Stimulated activated CD4-positive, alpha-beta T cell treated with anti-CD3 and anti-CD28 coated beads, TNF-alpha, amount 100 ng/mL, for 24 hours (primary cell): ENCODE results near the gene INO80B.
"Not testable (repeated sequence)": the region's sequence is repeated elsewhere in the genome, so short reads cannot be mapped to it uniquely, and the experiment has no call there.

Source experiments
- DNase-seq, 3 experiments: peaks; one replicate each; pipeline ENCODE4 v3.0.0-alpha.2; 2020; ENCODE audit warnings: low read depth in 3 of 3

INO80B gene

DNA sequence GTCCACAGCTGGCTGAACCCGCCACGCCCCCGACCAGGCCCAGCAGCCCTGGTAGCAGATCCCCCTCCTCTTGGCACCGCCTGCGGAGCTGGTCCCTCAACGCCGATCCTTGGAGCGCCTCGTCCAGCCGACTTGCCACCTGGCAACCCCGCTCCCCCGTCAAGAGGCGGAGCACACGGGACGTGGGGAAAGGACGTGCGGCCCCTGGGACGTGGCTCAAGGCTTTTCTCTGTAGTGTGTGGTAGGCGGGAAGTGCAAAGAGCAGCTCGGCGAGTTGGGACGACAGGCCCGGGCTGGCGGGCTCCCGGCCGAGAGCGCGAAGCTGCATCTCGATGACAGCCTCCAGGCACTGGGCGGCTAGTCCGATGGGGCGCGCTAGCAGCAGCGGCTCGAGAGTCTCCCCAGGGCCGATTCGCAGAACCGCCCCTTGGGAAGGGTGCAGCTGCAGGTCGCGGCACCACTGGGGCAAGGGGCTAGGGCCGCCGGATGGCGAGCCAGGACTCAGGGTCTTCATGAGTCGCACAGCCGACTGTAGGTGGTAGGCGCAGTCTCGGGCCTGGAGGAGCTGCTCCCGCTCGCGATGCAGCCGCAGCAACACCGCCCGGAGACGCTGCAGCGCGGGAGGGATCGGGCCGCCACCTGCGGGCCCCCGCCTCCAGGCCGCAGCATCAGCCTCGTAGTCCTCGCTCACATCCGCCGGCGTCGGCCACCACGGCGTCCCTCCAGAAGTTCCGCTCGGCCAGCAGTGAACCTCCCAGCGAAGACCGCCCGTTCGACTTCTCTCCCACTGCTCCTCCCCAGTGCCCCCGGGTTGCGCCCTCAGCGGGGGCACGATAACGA is 27.3 kb downstream of the INO80B start:
- DNase-seq = peak in 1 of 3 experiments; percentile 56

DNA sequence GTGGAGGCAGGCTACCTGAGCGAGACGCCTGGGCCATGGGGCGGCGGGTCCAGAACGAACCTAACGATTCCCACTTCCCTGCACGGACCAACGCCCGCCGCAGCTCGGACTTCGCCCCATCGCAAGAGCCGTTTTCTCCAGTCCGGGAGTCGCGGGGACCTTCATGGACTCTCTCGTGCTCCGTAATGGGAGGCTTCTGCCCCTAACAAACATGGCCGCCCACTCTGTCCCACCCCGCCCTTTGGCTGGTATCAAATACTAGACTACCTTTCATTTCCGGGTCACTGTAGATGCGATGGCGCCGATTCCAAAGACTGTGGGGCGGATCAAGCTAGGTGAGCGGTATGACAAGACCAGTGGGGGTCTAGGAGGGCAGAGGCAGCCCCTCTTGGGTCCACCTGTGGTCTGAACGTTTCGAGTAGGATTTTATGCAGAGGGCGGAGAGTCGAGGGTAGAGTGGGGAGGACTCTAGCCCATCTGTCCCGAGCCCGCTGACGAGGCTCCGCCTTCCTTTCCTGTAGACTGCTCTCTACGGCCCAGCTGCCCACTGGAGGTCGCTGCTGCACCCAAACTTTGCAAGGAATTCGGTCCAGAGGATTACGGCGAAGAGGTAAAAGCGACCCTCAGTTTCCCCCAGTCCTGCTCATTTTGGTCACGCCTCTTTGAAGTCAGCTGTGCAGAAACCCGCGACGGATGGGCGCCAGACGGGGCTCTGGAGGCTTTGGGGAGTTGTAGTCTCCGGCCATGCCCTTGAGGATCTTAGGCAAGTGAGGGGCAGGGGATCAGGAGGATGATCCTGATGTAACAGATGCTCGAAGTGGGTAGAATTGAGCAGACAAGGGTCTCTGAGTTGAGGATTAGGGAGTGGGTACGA is 28.2 kb downstream of the INO80B start, which contains the start of the genes CCDC142 and TTC31:
Gene CCDC142, minus strand, starts transcription at position 198 of the 874 bp plus-strand sequence. Its CDS starts 161 bp downstream, at position 37.
Gene TTC31, plus strand, starts transcription at position 281 of the 874 bp plus-strand sequence. Its CDS starts 15 bp downstream, at position 296.
- peak; percentile 85 to 93 (median 93) for DNase-seq

DNA sequence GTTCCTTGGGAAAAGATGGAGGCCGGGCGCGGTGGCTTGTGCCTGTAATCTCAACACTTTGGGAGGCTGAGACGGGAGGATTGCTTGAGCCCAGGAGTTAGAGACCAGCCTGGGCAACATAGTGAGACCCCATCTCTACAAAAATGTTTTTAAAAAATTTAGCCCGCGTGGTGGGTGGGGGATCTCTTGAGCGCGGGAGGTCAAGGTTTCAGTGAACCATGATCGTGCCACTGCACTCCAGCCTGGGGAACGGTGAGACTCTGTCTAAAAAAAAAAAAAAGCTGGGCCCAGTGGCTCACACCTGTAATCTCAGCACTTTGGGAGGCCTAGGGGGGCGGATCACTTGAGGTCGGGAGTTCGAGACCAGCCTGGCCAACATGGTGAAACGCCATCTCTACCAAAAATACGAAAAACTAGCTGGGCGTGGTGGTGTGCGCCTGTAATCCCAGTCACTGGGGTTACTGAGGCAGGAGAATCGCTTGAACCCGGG is 28.8 kb downstream of the INO80B start:
- not testable (repeated sequence) for DNase-seq

DNA sequence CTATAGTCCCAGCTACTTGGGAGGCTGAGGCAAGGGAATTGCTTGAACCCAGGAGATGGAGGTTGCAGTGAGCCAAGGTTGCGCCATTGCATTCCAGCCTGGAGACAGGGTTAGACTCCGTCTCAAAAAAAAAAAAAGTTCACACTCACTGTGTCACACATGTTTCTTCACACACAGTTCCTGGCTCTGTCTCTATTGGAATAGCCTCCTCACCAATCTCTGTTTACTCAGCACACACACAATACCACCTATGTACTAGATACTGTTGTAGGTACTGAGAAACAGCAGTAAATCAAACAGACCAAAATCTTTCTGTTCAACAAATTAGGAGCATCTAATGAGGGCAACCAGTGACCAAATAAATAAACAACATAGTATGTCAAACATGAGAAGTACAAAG is 31.3 kb downstream of the INO80B start:
- DNase-seq = no peak

DNA sequence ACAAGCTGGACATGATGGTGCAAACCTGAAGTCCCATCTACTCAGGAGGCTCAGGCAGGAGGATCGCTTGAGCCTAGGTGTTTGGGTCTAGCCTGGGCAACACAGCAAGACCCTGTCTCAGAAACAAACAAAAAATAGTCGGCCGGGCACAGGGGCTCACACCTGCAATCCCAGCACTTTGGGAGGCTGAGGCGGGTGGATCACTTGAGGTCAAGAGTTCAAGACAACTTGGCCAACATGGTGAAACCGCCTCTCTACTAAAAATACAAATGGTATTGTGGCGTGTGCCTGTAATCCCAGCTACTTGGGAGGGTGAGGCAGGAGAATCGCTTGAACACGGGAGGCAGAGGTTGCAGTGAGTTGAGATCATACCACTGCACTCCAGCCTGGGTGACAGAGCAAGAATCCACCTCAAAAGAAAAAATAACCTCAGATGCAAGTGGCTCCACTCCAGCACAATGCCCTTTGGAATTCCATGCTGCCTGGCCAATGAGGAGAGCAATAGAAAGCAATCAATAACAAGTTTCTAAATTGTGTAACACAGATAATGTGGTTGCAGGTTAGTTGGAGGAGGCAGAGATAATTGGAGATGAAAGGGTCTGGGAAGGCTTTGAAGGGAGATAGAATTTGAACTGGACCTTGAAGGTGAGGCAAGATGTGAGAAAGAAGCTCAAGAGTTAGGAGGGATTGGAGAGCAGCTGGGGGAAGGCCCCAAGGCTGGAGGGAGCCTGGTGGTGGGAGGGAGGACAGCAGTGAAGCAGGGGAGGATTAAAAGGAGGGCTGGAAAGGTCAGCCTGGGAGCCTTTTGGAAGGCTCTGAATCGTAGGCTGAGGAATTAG is 34.0 kb downstream of the INO80B start:
- no peak for DNase-seq

DNA sequence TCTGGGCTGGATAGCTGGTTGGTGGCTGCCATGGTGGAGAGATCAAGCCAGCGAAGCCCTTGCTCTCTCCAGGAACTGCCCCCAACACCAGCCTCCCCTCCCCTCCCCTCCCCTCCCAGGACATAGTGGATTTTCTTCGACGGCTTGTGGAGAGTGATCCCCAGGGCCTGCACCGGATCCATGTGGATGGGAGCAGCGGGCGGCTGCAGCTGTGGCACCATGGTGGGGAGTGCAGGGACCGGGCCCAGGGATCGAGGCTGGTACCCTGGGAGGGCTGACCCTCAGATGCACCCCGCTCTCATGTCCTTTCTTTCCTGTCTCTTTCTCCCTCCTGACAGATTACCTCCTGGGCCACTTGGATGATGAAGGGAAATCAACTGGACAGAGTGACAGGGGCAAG is 35.0 kb downstream of the INO80B start:
- DNase-seq = no peak

DNA sequence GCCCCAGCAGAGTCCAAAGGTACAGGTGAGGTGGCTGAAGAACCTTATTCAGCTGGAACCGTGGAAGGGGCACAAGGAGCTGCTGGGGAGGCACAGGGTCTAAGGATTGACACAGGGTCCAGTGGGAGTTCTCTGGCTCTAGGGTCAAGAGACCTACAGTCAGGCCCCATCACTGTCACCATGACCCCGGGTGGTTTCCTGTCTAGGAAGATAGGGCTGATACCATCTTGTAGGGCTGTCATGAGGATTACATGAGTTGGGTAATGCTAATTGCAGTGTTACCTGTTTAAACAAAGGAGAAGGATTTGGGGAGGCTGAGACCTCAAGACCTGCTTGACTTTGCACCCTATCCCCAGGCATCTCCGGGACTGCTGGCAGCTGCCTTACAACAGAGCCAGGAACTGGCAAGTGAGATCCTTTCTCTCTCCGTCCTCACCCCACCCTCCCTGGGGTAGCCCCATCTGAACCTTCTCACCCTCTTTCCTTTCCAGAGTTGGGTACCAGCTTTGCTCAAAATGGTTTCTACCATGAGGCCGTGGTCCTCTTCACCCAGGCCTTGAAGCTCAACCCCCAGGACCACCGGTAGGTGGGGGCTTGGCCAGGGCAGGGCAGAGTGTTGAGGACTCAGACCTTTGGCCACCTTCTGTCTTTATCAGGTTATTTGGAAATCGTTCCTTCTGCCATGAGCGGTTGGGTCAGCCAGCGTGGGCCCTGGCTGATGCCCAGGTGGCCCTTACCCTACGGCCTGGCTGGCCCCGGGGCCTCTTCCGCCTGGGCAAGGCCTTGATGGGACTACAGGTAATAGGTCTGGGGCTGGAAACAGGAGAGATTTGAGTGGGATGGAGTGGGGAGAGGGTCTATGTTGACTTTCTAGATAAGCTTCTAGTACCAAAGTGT is 37.0 kb downstream of the INO80B start:
- no peak for DNase-seq

DNA sequence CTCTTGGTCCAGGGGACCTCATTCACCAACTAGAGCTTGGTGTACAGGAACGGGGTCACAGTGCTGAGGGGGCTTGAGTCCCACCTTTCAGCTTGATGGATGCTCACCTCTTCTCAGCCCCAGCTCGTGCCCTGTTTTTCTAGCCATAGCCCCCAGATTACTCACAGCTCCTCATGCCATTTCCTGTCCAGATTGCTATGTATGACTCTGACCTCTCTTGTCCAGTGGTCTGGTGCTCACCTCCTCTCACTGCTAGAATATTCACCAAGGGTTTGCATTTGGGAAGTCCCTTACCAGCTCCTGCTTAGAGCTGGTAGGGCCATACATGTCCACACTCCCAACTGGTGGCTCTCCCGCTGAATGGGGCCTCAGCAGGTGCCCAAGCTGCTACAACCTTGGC is 38.7 kb downstream of the INO80B start:
- DNase-seq = no peak

DNA sequence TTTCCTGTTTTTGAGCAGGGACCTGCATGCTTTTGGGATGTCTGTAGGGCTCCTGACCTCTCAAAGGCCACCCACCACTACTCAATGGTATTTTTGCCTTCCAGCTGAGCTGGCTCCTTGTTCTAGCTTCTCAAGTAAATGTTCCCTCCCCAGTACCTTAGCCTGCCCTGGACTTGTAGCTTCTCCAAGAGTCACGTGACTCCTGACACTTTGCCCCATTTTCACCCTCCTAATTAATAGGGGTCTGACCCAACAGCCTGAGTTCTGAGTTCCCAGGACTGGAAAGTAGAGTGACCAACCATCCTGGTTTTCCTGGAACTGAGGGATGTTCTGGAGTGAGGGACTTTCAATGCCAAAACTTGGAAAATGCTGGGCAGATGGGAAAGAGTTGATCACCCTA is 40.6 kb downstream of the INO80B start:
- DNase-seq = no peak

DNA sequence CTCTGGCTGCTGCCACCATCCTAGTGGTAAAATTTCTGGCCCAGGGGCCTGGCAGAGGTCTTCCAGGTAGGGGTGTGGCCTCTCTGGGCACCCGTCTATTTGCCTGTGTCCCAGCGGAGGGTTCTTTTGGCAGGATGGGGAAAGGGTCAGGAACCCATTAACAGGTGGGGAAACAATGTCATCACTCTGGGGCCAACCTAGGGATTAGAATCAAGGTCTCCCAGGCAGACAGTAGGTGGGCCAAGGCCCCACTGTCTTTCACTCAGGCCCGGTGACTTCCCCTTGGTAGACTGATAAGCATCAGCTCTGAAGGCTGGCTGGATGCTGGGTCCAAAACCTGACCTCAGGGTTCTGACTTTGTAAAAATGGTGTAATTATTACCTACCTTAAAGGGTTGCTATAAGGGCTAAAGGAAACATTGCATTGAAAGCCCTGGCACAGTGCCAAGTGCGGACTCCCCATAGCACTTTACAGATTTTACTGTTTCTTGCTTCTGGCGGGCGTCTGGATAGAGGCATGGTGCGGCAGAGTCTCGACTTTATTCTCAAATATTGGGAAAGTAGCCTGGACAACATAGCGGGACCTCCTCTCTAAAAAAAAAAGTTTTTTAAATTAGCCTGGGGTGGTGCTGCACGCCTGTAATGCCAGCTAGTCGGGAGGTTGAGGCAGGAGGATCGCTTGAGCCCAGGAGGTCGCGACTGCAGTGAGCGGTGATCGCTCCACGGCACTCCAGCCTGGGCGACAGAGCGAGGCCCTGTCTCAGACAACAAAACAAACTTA is 42.3 kb downstream of the INO80B start:
- no peak for DNase-seq

DNA sequence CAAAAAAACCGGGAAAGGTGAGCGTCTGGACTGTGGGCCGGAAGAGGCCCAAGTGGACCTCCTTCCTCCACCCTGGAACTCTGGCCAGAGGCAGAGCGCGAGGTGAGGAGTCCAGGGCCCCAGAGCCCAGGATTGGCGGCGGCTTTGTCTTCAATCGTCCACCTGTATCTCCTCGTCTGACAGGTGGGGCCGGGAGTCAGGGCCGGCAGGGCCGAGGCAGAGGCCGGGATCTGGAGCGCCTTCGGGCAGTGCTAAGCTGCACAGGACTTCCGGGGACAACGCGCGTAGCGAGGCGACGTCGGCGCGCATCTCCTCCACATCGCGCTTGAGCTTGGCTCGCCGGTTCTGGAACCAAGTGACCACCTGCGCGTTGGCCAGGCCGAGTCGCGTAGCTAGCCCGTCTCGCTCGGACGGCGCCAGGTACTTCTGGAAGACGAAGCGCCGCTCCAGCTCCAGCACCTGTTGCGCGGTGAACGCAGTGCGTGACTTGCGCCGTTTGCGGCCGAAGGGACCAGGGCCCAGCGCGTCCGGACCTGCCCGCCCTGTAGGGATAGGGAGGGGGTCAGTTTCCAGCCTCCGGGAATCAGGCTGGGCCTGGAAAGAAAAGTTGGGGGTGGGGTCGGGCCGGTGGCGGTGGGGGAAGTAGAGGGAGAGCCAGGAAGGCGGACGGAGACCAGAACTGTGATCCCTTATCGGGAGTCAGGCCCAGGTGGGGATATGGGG is 43.1 kb downstream of the INO80B start:
- no peak for DNase-seq

DNA sequence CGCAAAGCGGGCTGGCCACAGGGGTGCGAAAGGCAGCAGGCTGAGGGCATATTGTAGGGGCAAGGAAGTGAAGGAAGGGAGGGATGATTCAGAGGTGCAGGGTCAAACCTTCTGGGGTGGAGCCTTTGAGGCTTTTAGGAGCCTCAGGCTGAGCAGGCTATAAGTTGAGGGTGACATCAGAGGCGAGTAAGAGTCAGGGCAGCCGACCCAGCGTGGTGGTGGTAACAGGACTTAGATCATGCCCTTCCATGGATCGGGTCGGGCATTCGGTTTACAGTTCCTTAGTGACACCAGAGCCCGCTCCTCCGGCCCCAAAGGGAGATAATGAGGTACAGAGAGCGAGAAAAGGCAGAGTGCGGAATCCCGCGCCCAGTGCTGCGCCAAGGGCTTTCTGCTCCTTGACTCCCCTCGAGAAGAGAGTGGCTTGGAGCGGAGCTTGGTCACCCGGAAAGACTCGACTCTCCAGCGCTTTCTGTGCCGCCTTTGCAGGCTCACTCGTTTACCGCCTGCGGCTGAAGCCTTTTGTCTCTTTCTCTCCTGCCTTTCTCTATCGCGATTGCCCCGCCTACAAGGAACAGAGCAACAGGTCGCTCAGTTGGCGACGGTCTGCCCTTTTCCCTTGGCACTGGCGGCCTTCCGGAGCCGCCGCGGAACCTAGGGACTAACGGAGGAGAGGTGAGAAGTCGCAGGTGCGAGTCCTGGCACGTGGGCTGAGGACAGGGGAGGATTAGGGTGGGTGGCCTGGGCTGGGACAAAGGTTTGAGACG is 43.8 kb downstream of the INO80B start:
- no peak for DNase-seq

DNA sequence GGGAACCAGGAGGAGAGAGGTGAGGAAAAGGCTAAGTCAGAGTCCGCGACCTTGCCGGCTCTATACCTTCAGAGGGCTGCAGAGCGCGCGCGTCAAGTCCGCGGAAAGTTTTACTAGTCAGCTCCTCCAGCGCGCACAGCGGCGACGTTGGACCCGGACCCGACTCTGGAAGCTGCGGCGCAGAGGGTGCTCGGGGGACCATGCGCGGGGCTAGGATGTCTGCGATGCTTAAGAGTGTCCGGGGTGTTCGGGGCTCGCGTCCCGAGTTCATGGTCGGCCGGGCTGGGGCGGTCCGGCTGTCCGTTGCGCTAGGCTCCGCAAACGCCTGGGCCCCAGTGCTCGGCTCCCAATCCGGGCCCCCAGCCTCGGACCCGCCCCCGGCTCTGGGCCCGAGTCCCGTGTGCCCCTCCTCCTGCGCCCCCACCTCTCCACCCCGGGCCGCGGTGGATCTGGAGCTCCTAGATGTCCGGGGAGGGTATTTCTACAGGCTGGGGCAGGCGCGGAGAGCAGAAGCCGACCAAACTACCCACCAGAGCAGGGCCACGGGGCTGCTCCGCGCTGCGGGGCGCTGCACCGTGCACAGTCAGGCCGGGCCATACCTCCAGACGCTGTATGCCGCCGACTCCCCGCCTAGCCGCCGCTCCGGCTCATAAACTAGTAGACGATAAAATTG is 44.5 kb downstream of the INO80B start, which contains the start of gene LBX2:
Gene LBX2, minus strand, starts transcription at position 337 of the 673 bp plus-strand sequence. Its CDS starts 66 bp downstream, at position 271.
- peak in 1 of 3 experiments; percentile 54 for DNase-seq

DNA sequence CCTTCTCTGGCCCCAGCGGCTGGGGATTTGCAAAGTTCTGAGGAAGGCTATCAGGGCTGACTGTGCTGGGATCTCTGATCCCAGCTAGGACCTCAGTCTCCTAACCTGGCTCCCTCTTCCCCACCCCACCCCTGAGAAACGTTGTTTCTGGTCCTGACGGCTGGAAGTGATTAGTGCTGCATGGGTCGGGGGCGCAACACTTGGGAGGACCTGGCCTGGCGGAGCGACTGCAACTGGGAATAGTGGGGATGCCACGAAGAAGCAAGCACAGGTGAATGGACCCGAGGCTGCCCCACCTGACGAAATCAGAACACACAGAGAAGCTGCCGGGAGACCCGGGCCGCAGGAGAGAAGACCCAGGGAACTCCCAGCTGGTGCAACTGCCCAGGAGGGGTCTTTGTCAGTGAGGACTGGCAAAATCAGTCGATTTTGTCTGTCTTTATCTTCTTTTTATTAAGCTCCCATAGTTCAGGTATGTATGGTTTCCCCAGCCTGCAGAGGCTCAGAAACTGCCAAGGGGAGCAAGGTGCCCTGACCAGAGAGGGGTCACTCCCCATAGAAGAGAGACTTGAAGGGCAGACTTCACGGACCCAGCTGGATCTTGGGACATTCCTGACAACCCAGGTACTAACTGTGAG is 45.2 kb downstream of the INO80B start:
- DNase-seq = no peak

DNA sequence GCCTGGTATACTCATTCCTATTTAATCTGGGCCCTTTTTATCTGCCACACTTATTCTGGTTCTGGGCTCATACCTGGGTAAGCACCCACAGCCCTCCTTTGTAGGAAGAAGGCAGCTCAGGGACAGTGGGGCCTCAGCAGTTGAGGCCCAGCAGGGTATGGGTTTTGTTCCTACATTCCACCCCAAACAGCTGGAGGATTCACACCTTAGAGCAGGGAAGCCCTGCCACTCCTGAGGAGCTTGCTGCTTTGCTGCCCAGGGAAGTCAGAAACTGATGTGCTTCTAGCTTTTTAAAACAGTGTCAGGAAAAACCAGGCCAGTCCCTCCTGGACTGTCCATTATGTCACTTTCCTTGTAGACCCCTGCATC is 45.7 kb downstream of the INO80B start:
- DNase-seq = no peak

DNA sequence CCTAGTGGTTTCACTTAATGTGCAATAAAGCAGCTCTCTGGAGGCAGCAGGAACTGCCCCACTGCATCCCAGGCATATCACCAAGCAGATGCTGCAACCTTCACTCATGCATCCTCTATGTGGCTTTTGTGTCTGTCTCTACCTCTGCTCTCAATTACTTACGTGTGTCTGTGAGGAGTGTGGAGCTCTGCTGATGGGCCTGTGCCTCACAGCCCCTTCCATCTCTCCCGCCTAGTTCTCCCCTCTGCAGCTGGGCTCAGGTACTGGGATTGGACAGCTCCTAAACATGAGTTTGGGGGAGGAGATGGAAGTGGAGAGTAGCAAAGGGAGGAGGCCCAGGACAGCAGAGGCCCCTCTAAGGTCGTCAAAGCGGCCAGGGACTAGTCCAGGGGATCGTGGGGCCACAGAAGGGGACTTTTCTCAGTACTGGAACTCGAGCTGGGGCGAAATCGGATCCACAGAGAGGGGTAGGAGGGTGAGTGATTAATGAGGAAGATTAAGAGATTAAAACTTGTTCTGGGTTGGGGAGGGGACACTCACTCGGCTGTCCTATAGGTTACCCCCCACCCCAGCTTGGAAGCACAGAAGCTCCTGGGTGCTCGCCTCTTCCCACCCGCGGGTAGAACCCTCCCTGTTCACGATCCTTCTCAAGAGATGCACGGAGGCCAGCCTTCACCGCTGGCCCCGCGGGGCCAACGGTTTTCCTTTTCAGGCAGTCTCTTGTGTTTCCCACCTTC is 46.6 kb downstream of the INO80B start:
- DNase-seq = no peak
